Measurements from ENCODE around the gene TLE2.

- TF ChIP-seq ZNF274 (IDR thresholded peaks at IDR 0.05; ENCODE audit: low read depth, low read length) (no peak), YY1 (IDR thresholded peaks at IDR 0.05; ENCODE audit: insufficient read depth, insufficient read length) (no peak)
These were observed 26.8 kb upstream of the TLE2 start for GRCh38 chr19:3055741-3056416.
